Prostate gland (tissue), 2 donors: ENCODE data around the gene DNAJC17. TPM values are rescaled to one million over a fixed set of nuclear protein-coding genes. Genes with fewer than 3 reads are reported as not detected.

ENCODE experiments used
- DNase-seq: peaks from one replicate; pipeline ENCODE4 v3.0.0-alpha.2; 2019; ENCODE audit warnings: low spot score
- H3K27ac ChIP-seq, 2 donors: fragments of 200-600 bp; sonication (generic); 2 replicates each; pipeline ENCODE4 v1.5.1; 2017 to 2019
- H3K27me3 ChIP-seq: fragments of 200-600 bp; sonication (generic); replicated peaks from 2 replicates; pipeline ENCODE4 v1.5.1; 2019; ENCODE audit not compliant: insufficient read depth
- H3K36me3 ChIP-seq, 2 donors: fragments of 200-600 bp; sonication (generic); 1 replicate in 1 of 2; 2 replicates in 1 of 2; pipeline versions ENCODE4 v1.5.1 to v1.8.1; 2017 to 2019
- H3K4me1 ChIP-seq: fragments of 200-600 bp; sonication (generic); replicated peaks from 2 replicates; pipeline ENCODE4 v1.5.1; 2019
- H3K4me3 ChIP-seq, 2 donors: fragments of 200-600 bp; sonication (generic); 2 replicates each; pipeline ENCODE4 v1.5.1; 2017 to 2019
- H3K9me3 ChIP-seq: fragments of 200-600 bp; sonication (generic); 2 replicates; pipeline ENCODE4 v1.5.1; 2017
- CTCF ChIP-seq, 4 experiments: fragments of 200-600 bp in 2 of 4; fragments of 450-650 bp in 2 of 4; sonication (generic) in 2 of 4; IDR thresholded peaks; 1 replicate in 3 of 4; 2 replicates in 1 of 4; pipeline ENCODE4 v1.5.1; 2016 to 2019; ENCODE audit warnings: antibody characterized with exemption in 4 of 4, mild to moderate bottlenecking in 2 of 4, moderate library complexity in 2 of 4
- POLR2A ChIP-seq: fragments of 450-650 bp; IDR thresholded peaks from one replicate; pipeline ENCODE4 v1.6.1; 2016; ENCODE audit warnings: antibody characterized with exemption, mild to moderate bottlenecking
- POLR2AphosphoS5 ChIP-seq: sonication (generic); formaldehyde crosslinking; IDR thresholded peaks from one replicate; pipeline ENCODE4 v1.6.1; 2017; ENCODE audit warnings: antibody characterized with exemption
- WGBS: methylation state at CpG from one replicate; pipeline ENCODE4 v1.1.5; 2018; 5-methylcytosine and 5-hydroxymethylcytosine counted together
- intact Hi-C: fragments of 100-400 bp; cut with DNase I; formaldehyde crosslinking; loops from one replicate; pipeline ENCODE4 v1.14.2; 2022
- total RNA-seq, 2 donors: library from RNA; depleted of rRNA; stranded (reverse); fragments of >200 nt; gene quantifications; one replicate each; pipeline ENCODE4 v1.1.0, GENCODE V29; 2016

The DNAJC17 gene
- total RNA-seq, 2 donors from 2014 or later: 29.2 to 29.6 TPM

GRCh38 chr15:40770147-40770721 is 37.0 kb downstream of the DNAJC17 start:
- 78% methylated on average over 16 of the region's 17 CpGs for WGBS
- intact Hi-C loops: no loop called here
- peak overlapping the region; percentile 76 to 80 for H3K27ac ChIP-seq
- H3K36me3 ChIP-seq: peaks cover 0 to 3% of the 10 kb centered on the region in 2 donors
- H3K9me3 ChIP-seq: no peaks in the 10 kb centered on the region
- peak; percentile 29 for DNase-seq
- H3K4me3 ChIP-seq: no peak overlapping the region
- no peak for TF ChIP-seq POLR2AphosphoS5
- TF ChIP-seq CTCF (IDR thresholded peaks at IDR 0.05): no peak
- no peak for TF ChIP-seq POLR2A
- H3K27me3 ChIP-seq: no peaks in the 10 kb centered on the region
- H3K4me1 ChIP-seq: peaks cover 19% of the 10 kb centered on the region

- H3K4me3 ChIP-seq: no peak within 1 kb of the TSS
- DNase-seq: peak; percentile 82
- H3K27ac ChIP-seq: peak within 1 kb of the TSS; percentile 76 to 80
- peak; percentile 49 for TF ChIP-seq POLR2A
- TF ChIP-seq CTCF (IDR thresholded peaks at IDR 0.05): no peak
- peak; percentile 64 for TF ChIP-seq POLR2AphosphoS5
- peaks cover 19% of the 10 kb centered on the region for H3K4me1 ChIP-seq
- no peaks in the 10 kb centered on the region for H3K27me3 ChIP-seq
- 33% methylated on average over 26 of the region's 28 CpGs for WGBS
- intact Hi-C loops: loop anchor here (5.0 kb wide), 1 partner anchor 33 kb away; no protein-coding TSS in a partner anchor
- H3K9me3 ChIP-seq: no peaks in the 10 kb centered on the region
- H3K36me3 ChIP-seq: no peaks in the 10 kb centered on the region
Observed at GRCh38 chr15:40769274-40770146, 37.8 kb downstream of the DNAJC17 start, which contains the start of gene C15orf62. C15orf62 (plus strand) TSS chr15:40769980; CDS start chr15:40770496, 516 bp downstream.

- no peak for DNase-seq
- Histone ChIP-seq H3K27me3 (no peaks in the 10 kb centered on the region), H3K4me1 (peaks cover 23% of the 10 kb centered on the region), H3K27ac (peak overlapping the region; percentile 76 to 80), H3K36me3 (no peaks in the 10 kb centered on the region), H3K9me3 (no peaks in the 10 kb centered on the region), H3K4me3 (no peak overlapping the region)
- 67% methylated on average over 17 of the region's 21 CpGs for WGBS
- intact Hi-C loops: loop anchor here (5.0 kb wide), 1 partner anchor 34 kb away; no protein-coding TSS in a partner anchor
- no peak for TF ChIP-seq POLR2AphosphoS5
Observed at GRCh38 chr15:40768521-40769273, 38.6 kb downstream of the DNAJC17 start.

- Histone ChIP-seq H3K27me3 (no peaks in the 10 kb centered on the region), H3K27ac (peak overlapping the region in 1 of 2 donors; percentile 76), H3K9me3 (no peaks in the 10 kb centered on the region), H3K4me1 (peaks cover 29% of the 10 kb centered on the region), H3K4me3 (no peak overlapping the region), H3K36me3 (no peaks in the 10 kb centered on the region)
- no peak for DNase-seq
- TF ChIP-seq CTCF (IDR thresholded peaks at IDR 0.05): no peak
- TF ChIP-seq POLR2A: no peak
- TF ChIP-seq POLR2AphosphoS5: no peak
- intact Hi-C loops: loop anchor here (5.0 kb wide), 1 partner anchor 34 kb away; no protein-coding TSS in a partner anchor
- WGBS: 90% methylated on average over 29 of the region's 29 CpGs
Observed at GRCh38 chr15:40767838-40768500, 39.3 kb downstream of the DNAJC17 start.
